DND-41 (cell line): ENCODE results near the gene GRXCR2.

Experiments
- CTCF ChIP-seq: IDR thresholded peaks from 2 replicates; pipeline ENCODE4 v1.5.1; 2012; ENCODE audit warnings: borderline replicate concordance, low read length, moderate library complexity, mild to moderate bottlenecking; ENCODE audit not compliant: poor library complexity, severe bottlenecking; ENCODE audit errors: extremely low read depth
- EZH2 ChIP-seq: IDR thresholded peaks from 3 replicates; pipeline ENCODE4 v1.6.1; 2012; ENCODE audit warnings: borderline replicate concordance, low read depth, mild to moderate bottlenecking, moderate library complexity, low read length, inconsistent platforms; ENCODE audit not compliant: severe bottlenecking

GRCh38 chr5:145811834-145812625 lies 60.8 kb downstream of the GRXCR2 start:
- TF ChIP-seq CTCF (peak; percentile 5), EZH2 (no peak)
